ENCODE results near the gene PEAK3. TPM values are rescaled to one million over a fixed set of nuclear protein-coding genes. Genes with fewer than 3 reads are reported as not detected.

Gene PEAK3
- total RNA-seq, 1 experiment from 2014 or later, result not detected

- BruUV-seq (replicated peaks), result no TSS peak
- Mint-ChIP-seq H3K27me3 (ENCODE audit: insufficient read depth, unreplicated experiment) (no peaks in the 10 kb centered on the region), H3K9me3 (ENCODE audit: unreplicated experiment) (no peaks in the 10 kb centered on the region), H3K27ac (ENCODE audit: low read depth, unreplicated experiment) (no peak overlapping the region), H3K4me1 (ENCODE audit: insufficient read depth, unreplicated experiment) (peaks cover 4% of the 10 kb centered on the region), H3K36me3 (ENCODE audit: insufficient read depth, unreplicated experiment) (peaks cover 58% of the 10 kb centered on the region), H3K4me3 (ENCODE audit: unreplicated experiment) (no peak overlapping the region)
- intact Hi-C loops (cut with micrococcal nuclease), result no loop called here
- ChIA-PET CTCF (interaction anchor here (1.1 kb wide), 1 partner anchor 13 kb away, joined by 3 read pairs; no protein-coding TSS in a partner anchor), POLR2A (interaction anchor here (0.8 to 1.5 kb wide), 3 partner anchors 10 to 144 kb away, joined by 3 to 5 read pairs (median 3); no protein-coding TSS in a partner anchor)
- no peak for DNase-seq (ENCODE audit: unreplicated experiment)
- TF ChIP-seq CTCF (IDR thresholded peaks at IDR 0.05; ENCODE audit: unreplicated experiment), result no peak
Measured at GRCh38 chr19:2229103-2230032, 52.6 kb downstream of the PEAK3 start.

GRCh38 chr19:2228157-2229030, 53.6 kb downstream of the PEAK3 start:
- no TSS peak for BruUV-seq (replicated peaks)
- Mint-ChIP-seq H3K4me1 (ENCODE audit: insufficient read depth, unreplicated experiment) (peaks cover 4% of the 10 kb centered on the region), H3K4me3 (ENCODE audit: unreplicated experiment) (no peak overlapping the region), H3K9me3 (ENCODE audit: unreplicated experiment) (no peaks in the 10 kb centered on the region), H3K27me3 (ENCODE audit: insufficient read depth, unreplicated experiment) (no peaks in the 10 kb centered on the region), H3K27ac (ENCODE audit: low read depth, unreplicated experiment) (no peak overlapping the region), H3K36me3 (ENCODE audit: insufficient read depth, unreplicated experiment) (peaks cover 63% of the 10 kb centered on the region)
- DNase-seq (ENCODE audit: unreplicated experiment), result no peak
- ChIA-PET POLR2A (no interaction called here), CTCF (interaction anchor here (1.1 kb wide), 1 partner anchor 12 kb away, joined by 3 read pairs; no protein-coding TSS in a partner anchor)
- intact Hi-C loops (cut with micrococcal nuclease), result no loop called here
- no peak for TF ChIP-seq CTCF (IDR thresholded peaks at IDR 0.05; ENCODE audit: unreplicated experiment)

- peaks cover 60% of the 10 kb centered on the region for H3K36me3 Mint-ChIP-seq (ENCODE audit: insufficient read depth, unreplicated experiment)
- no peaks in the 10 kb centered on the region for H3K27me3 Mint-ChIP-seq (ENCODE audit: insufficient read depth, unreplicated experiment)
- ChIA-PET POLR2A (no interaction called here), CTCF (no interaction called here)
- no peak overlapping the region for H3K4me3 Mint-ChIP-seq (ENCODE audit: unreplicated experiment)
- H3K27ac Mint-ChIP-seq (ENCODE audit: low read depth, unreplicated experiment), result no peak overlapping the region
- intact Hi-C loops (cut with micrococcal nuclease), result no loop called here
- BruUV-seq (replicated peaks), result no TSS peak
- H3K9me3 Mint-ChIP-seq (ENCODE audit: unreplicated experiment), result no peaks in the 10 kb centered on the region
- peaks cover 4% of the 10 kb centered on the region for H3K4me1 Mint-ChIP-seq (ENCODE audit: insufficient read depth, unreplicated experiment)
- no peak for DNase-seq (ENCODE audit: unreplicated experiment)
- TF ChIP-seq CTCF (IDR thresholded peaks at IDR 0.05; ENCODE audit: unreplicated experiment), result no peak
Measured at GRCh38 chr19:2227415-2228156, 54.4 kb downstream of the PEAK3 start.
